ENCODE data around the gene PSMC1. TPM values are rescaled to one million over a fixed set of nuclear protein-coding genes. Genes with fewer than 3 reads are reported as not detected.
A peak's percentile ranks its signal among the peaks of the same experiment; 100 is the strongest.

Gene PSMC1
- total RNA-seq, 1 experiment from 2014 or later = 107 TPM

DNA sequence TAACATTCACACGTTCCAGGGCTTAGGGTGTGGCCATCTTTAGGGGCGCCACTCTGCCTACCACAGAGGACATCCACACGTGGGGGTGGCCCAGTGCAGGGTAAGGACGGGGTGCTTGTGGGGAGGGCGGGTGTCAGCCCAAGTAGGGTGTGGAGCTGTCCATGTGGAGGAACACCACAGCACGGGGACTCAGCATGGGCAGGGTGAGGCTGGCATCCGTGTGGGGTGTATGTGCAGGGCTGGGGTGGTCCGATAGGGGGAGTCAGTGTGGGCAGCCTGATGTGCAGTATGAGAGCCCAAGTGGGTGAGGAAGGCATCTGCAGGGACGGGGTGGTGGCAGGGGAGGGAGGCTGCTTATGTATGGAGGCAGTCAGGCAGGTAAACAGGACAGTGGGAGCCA, 17.7 kb downstream of the PSMC1 start:
- no TSS peak for BruUV-seq (replicated peaks)
- Mint-ChIP-seq H3K4me3 (ENCODE audit: unreplicated experiment) (no peak overlapping the region), H3K9me3 (ENCODE audit: unreplicated experiment) (no peaks in the 10 kb centered on the region), H3K27me3 (ENCODE audit: insufficient read depth, unreplicated experiment) (no peaks in the 10 kb centered on the region), H3K27ac (ENCODE audit: low read depth, unreplicated experiment) (no peak overlapping the region), H3K4me1 (ENCODE audit: insufficient read depth, unreplicated experiment) (peaks cover 13% of the 10 kb centered on the region), H3K36me3 (ENCODE audit: insufficient read depth, unreplicated experiment) (peaks cover 68% of the 10 kb centered on the region)
- DNase-seq (ENCODE audit: unreplicated experiment) = no peak
- POLR2A ChIA-PET = no interaction called here
- TF ChIP-seq, protein P1, sequence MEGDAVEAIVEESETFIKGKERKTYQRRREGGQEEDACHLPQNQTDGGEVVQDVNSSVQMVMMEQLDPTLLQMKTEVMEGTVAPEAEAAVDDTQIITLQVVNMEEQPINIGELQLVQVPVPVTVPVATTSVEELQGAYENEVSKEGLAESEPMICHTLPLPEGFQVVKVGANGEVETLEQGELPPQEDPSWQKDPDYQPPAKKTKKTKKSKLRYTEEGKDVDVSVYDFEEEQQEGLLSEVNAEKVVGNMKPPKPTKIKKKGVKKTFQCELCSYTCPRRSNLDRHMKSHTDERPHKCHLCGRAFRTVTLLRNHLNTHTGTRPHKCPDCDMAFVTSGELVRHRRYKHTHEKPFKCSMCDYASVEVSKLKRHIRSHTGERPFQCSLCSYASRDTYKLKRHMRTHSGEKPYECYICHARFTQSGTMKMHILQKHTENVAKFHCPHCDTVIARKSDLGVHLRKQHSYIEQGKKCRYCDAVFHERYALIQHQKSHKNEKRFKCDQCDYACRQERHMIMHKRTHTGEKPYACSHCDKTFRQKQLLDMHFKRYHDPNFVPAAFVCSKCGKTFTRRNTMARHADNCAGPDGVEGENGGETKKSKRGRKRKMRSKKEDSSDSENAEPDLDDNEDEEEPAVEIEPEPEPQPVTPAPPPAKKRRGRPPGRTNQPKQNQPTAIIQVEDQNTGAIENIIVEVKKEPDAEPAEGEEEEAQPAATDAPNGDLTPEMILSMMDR (IDR thresholded peaks at IDR 0.05; ENCODE audit: unreplicated experiment) = no peak
- CTCF ChIA-PET = no interaction called here
- intact Hi-C loops (cut with micrococcal nuclease) = no loop called here

DNA sequence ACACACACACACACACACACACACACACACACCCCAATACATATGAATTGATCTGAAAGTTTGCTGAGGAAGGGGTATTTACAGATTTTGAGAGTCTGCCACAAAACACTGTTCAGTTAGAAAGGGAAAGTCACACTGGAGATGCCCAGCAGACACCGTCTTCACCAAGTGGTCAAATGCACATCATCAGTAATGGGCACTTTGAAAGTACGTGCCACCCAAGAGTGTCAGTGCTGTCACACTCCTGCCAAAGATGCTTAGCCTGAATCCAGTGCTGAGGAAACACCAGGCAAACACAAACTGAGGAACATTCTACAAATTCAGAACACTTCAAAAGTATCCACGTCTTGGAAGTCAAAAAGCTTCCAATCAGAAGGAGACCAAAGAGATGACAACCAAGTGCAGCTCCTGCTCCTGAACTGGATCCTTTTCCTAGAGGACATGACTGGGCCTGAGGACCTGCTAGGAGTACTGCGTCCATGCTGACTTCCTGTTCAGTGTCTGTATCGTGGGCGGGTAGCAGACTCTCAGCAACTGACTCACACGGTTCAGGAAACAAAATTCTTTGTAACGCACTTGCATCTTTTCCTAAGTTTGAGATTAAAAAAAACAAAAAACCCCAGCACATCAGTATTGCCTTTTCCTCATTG, 18.6 kb downstream of the PSMC1 start:
- no TSS peak for BruUV-seq (replicated peaks)
- intact Hi-C loops (cut with micrococcal nuclease) = no loop called here
- no peaks in the 10 kb centered on the region for H3K9me3 Mint-ChIP-seq (ENCODE audit: unreplicated experiment)
- ChIA-PET CTCF (interaction anchor here (1.1 to 1.4 kb wide), 2 partner anchors 14 to 511 kb away, joined by 3 read pairs; no protein-coding TSS in a partner anchor), POLR2A (no interaction called here)
- no peak overlapping the region for H3K4me3 Mint-ChIP-seq (ENCODE audit: unreplicated experiment)
- H3K27me3 Mint-ChIP-seq (ENCODE audit: insufficient read depth, unreplicated experiment) = no peaks in the 10 kb centered on the region
- peak overlapping the region; percentile 65 for H3K27ac Mint-ChIP-seq (ENCODE audit: low read depth, unreplicated experiment)
- peaks cover 13% of the 10 kb centered on the region for H3K4me1 Mint-ChIP-seq (ENCODE audit: insufficient read depth, unreplicated experiment)
- peak; percentile 54 for DNase-seq (ENCODE audit: unreplicated experiment)
- H3K36me3 Mint-ChIP-seq (ENCODE audit: insufficient read depth, unreplicated experiment) = peaks cover 62% of the 10 kb centered on the region
- TF ChIP-seq, protein P1 (IDR thresholded peaks at IDR 0.05; ENCODE audit: unreplicated experiment) = no peak

DNA sequence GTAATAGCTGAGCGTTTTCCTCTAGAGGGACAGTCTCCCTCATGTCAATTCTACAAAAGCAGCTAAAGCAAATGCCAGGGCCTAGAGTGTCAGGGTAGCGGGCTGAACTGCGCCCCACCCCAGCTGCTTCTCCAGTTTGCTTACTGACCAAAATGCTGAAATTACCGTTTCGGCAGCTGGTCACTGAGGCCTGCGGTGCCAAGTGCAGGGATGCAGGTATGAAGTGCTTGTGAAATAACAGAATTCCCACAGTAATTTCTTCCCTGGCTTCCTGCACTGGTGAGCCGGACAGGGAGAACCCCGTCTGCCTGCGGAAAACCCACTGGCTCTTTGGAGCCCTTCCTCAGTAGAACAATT, 19.1 kb downstream of the PSMC1 start:
- BruUV-seq (replicated peaks) = no TSS peak
- peaks cover 62% of the 10 kb centered on the region for H3K36me3 Mint-ChIP-seq (ENCODE audit: insufficient read depth, unreplicated experiment)
- H3K9me3 Mint-ChIP-seq (ENCODE audit: unreplicated experiment) = no peaks in the 10 kb centered on the region
- intact Hi-C loops (cut with micrococcal nuclease) = no loop called here
- no peaks in the 10 kb centered on the region for H3K27me3 Mint-ChIP-seq (ENCODE audit: insufficient read depth, unreplicated experiment)
- H3K27ac Mint-ChIP-seq (ENCODE audit: low read depth, unreplicated experiment) = peak overlapping the region; percentile 65
- DNase-seq (ENCODE audit: unreplicated experiment) = no peak
- CTCF ChIA-PET = interaction anchor here (0.7 to 1.4 kb wide), 3 partner anchors 14 to 510 kb away, joined by 3 to 4 read pairs (median 3); no protein-coding TSS in a partner anchor
- TF ChIP-seq, protein P1 (IDR thresholded peaks at IDR 0.05; ENCODE audit: unreplicated experiment) = no peak
- POLR2A ChIA-PET = no interaction called here
- H3K4me3 Mint-ChIP-seq (ENCODE audit: unreplicated experiment) = no peak overlapping the region
- peaks cover 13% of the 10 kb centered on the region for H3K4me1 Mint-ChIP-seq (ENCODE audit: insufficient read depth, unreplicated experiment)

DNA sequence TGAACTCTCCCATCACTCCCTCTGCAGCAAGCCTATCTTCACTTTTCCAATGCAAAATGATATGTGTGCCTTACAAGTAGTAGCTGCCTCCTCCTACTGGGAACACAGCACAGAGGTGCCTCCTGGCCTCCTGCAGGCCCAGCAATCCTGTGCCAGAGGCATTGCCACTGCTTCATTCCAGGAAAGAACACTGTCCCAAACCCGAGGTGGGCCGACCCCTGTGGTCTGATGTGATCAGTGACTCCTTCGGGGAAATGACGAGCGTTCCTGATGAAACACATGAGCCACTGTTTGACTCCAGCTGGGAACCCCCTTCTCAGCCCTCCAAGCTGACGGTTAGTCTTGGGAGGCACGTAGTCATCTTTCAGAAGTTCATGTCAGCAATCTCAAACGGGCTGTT, 19.5 kb downstream of the PSMC1 start:
- peaks cover 62% of the 10 kb centered on the region for H3K36me3 Mint-ChIP-seq (ENCODE audit: insufficient read depth, unreplicated experiment)
- no peak overlapping the region for H3K27ac Mint-ChIP-seq (ENCODE audit: low read depth, unreplicated experiment)
- ChIA-PET CTCF (interaction anchor here (0.7 to 1.4 kb wide), 3 partner anchors 13 to 510 kb away, joined by 3 to 4 read pairs (median 3); no protein-coding TSS in a partner anchor), POLR2A (no interaction called here)
- H3K4me3 Mint-ChIP-seq (ENCODE audit: unreplicated experiment) = no peak overlapping the region
- intact Hi-C loops (cut with micrococcal nuclease) = no loop called here
- no peak for DNase-seq (ENCODE audit: unreplicated experiment)
- H3K27me3 Mint-ChIP-seq (ENCODE audit: insufficient read depth, unreplicated experiment) = no peaks in the 10 kb centered on the region
- TF ChIP-seq, protein P1 (IDR thresholded peaks at IDR 0.05; ENCODE audit: unreplicated experiment) = no peak
- no TSS peak for BruUV-seq (replicated peaks)
- H3K4me1 Mint-ChIP-seq (ENCODE audit: insufficient read depth, unreplicated experiment) = peaks cover 13% of the 10 kb centered on the region
- no peaks in the 10 kb centered on the region for H3K9me3 Mint-ChIP-seq (ENCODE audit: unreplicated experiment)
